HPDE6-E6E7 (cell line): Measurements from ENCODE around the gene DGKB.

Source experiments
- DNase-seq: peaks from one replicate; pipeline ENCODE4 v3.0.0; 2011; ENCODE audit warnings: missing footprints; ENCODE audit errors: extremely low spot score

DGKB gene

GRCh38 chr7:14859267-14859666 is 43.3 kb downstream of the DGKB start:
- no peak for DNase-seq

GRCh38 chr7:14858866-14859265 is 43.7 kb downstream of the DGKB start:
- no peak for DNase-seq

- no peak for DNase-seq
Observed at GRCh38 chr7:14858410-14858809, 44.1 kb downstream of the DGKB start.

- DNase-seq: no peak
Observed at GRCh38 chr7:14855033-14855794, 47.3 kb downstream of the DGKB start.

- DNase-seq: no peak
Observed at GRCh38 chr7:14854471-14854870, 48.1 kb downstream of the DGKB start.

- DNase-seq: no peak
Observed at GRCh38 chr7:14851610-14852009, 50.9 kb downstream of the DGKB start.

GRCh38 chr7:14850039-14850438 is 52.5 kb downstream of the DGKB start:
- no peak for DNase-seq

- DNase-seq: no peak
Observed at GRCh38 chr7:14846405-14846804, 56.1 kb downstream of the DGKB start.

GRCh38 chr7:14843755-14844154 is 58.8 kb downstream of the DGKB start:
- DNase-seq: no peak

- no peak for DNase-seq
Observed at GRCh38 chr7:14842523-14842922, 60.0 kb downstream of the DGKB start.

- DNase-seq: no peak
Observed at GRCh38 chr7:14841869-14842268, 60.7 kb downstream of the DGKB start.

GRCh38 chr7:14841086-14841485 is 61.5 kb downstream of the DGKB start:
- no peak for DNase-seq

GRCh38 chr7:14839307-14839706 is 63.2 kb downstream of the DGKB start:
- no peak for DNase-seq

- DNase-seq: no peak
Observed at GRCh38 chr7:14837216-14837615, 65.3 kb downstream of the DGKB start.

GRCh38 chr7:14836571-14837189 is 65.9 kb downstream of the DGKB start:
- DNase-seq: peak; percentile 41

GRCh38 chr7:14836006-14836405 is 66.5 kb downstream of the DGKB start:
- no peak for DNase-seq

GRCh38 chr7:14835384-14835783 is 67.2 kb downstream of the DGKB start:
- DNase-seq: no peak

- DNase-seq: no peak
Observed at GRCh38 chr7:14834883-14835282, 67.7 kb downstream of the DGKB start.

- no peak for DNase-seq
Observed at GRCh38 chr7:14834456-14834855, 68.1 kb downstream of the DGKB start.

GRCh38 chr7:14833707-14834106 is 68.8 kb downstream of the DGKB start:
- DNase-seq: no peak

GRCh38 chr7:14828053-14828452 is 74.5 kb downstream of the DGKB start:
- DNase-seq: no peak

- DNase-seq: no peak
Observed at GRCh38 chr7:14826426-14826825, 76.1 kb downstream of the DGKB start.

- no peak for DNase-seq
Observed at GRCh38 chr7:14825912-14826311, 76.6 kb downstream of the DGKB start.

GRCh38 chr7:14822481-14822854 is 80.1 kb downstream of the DGKB start:
- no peak for DNase-seq
